Measurements from ENCODE around the gene FUT4.
"Not testable (repeated sequence)": the region's sequence is repeated elsewhere in the genome, so short reads cannot be mapped to it uniquely, and the experiment has no call there.

DNA sequence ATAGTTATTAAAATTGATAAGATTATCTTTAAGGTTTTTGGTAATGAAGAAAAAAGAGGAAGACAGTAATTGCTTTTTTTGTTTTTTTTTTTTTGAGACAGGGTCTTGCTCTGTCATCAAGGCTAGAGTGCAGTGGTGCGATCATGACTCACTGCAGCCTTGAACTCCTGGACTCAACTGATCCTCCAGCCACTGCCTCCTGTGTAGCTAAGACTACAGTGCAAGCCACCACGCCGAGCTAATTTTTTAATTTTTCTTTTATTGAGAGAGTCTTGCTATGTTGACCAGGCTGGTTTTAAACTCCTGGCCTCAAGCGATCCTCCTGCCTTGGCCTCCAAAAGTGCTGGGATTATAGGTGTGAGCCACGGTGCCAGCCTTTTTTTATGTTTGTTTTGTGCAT lies 37.2 kb upstream of the FUT4 start:
- TF ChIP-seq EZH2 (IDR thresholded peaks at IDR 0.05; ENCODE audit: insufficient read depth, poor library complexity, severe bottlenecking); EZH2phosphoT487 (IDR thresholded peaks at IDR 0.05; ENCODE audit: insufficient read depth, low read depth): not testable (repeated sequence)
